WTC11 (cell line): ENCODE results near the gene SOX6. TPM values are rescaled to one million over a fixed set of nuclear protein-coding genes. Genes with fewer than 3 reads are reported as not detected.

ENCODE experiments used
- ATAC-seq: fragments of 200-7000 bp; cut with Tn5 transposase; 2 replicates; pipeline ENCODE4 v1.10.0; 2021; ENCODE audit warnings: mild to moderate bottlenecking, moderate library complexity
- CTCF ChIA-PET: fragments of 300-600 bp; sonication (Branson Sonifier 250); formaldehyde crosslinking; loops from one replicate; lab custom pipeline; 2021; ENCODE audit warnings: antibody characterized with exemption; lab: Charles Lee
- POLR2A ChIA-PET: fragments of 350-600 bp; sonication (Branson Sonifier 250); formaldehyde crosslinking; loops from one replicate; lab custom pipeline; 2021; ENCODE audit warnings: antibody characterized with exemption; lab: Charles Lee
- DNase-seq: peaks from one replicate; pipeline ENCODE4 v3.0.0; 2021; ENCODE audit warnings: low spot score
- H3K27ac Mint-ChIP-seq: 2 replicates; pipeline ENCODE4 v1.8.0; 2021; ENCODE audit warnings: mixed read lengths
- H3K27me3 Mint-ChIP-seq: 2 replicates; pipeline ENCODE4 v1.8.0; 2021; ENCODE audit warnings: low read depth, mild to moderate bottlenecking, moderate library complexity, mixed read lengths
- H3K36me3 Mint-ChIP-seq: 2 replicates; pipeline ENCODE4 v1.8.0; 2021; ENCODE audit warnings: mixed read lengths
- H3K4me1 Mint-ChIP-seq: 2 replicates; pipeline ENCODE4 v1.8.0; 2022; ENCODE audit warnings: mixed read lengths
- H3K4me3 Mint-ChIP-seq: 2 replicates; pipeline ENCODE4 v1.8.0; 2021; ENCODE audit warnings: mild to moderate bottlenecking, moderate library complexity, mixed read lengths
- H3K9me3 Mint-ChIP-seq: 2 replicates; pipeline ENCODE4 v1.8.0; 2021; ENCODE audit warnings: mixed read lengths
- CBFB ChIP-seq: sonication (generic); formaldehyde crosslinking; IDR thresholded peaks from 2 replicates; pipeline ENCODE4 v1.8.1; 2022; ENCODE audit warnings: mild to moderate bottlenecking, low read depth, missing genetic modification reagents
- CDX4 ChIP-seq: fragments of 250-450 bp; sonication (Bioruptor Pico); IDR thresholded peaks from 2 replicates; pipeline ENCODE4 v1.9.0; 2021; ENCODE audit warnings: moderate library complexity, mild to moderate bottlenecking, inconsistent platforms, borderline replicate concordance
- E2F5 ChIP-seq: sonication (generic); formaldehyde crosslinking; IDR thresholded peaks from 2 replicates; pipeline ENCODE4 v1.8.1; 2022; ENCODE audit warnings: mild to moderate bottlenecking, moderate library complexity, missing genetic modification reagents
- EMX1 ChIP-seq: fragments of 250-450 bp; sonication (Bioruptor Pico); IDR thresholded peaks from 2 replicates; pipeline ENCODE4 v1.8.0; 2021; ENCODE audit warnings: mild to moderate bottlenecking
- ESRRA ChIP-seq: sonication (generic); formaldehyde crosslinking; IDR thresholded peaks from 2 replicates; pipeline ENCODE4 v1.8.1; 2022; ENCODE audit warnings: mild to moderate bottlenecking, missing genetic modification reagents, borderline replicate concordance
- FOXJ3 ChIP-seq: sonication (generic); formaldehyde crosslinking; IDR thresholded peaks from 2 replicates; pipeline ENCODE4 v1.9.0; 2021; ENCODE audit warnings: missing genetic modification reagents, mild to moderate bottlenecking, borderline replicate concordance
- IRF2 ChIP-seq: sonication (generic); formaldehyde crosslinking; IDR thresholded peaks from 2 replicates; pipeline ENCODE4 v1.8.0; 2022; ENCODE audit warnings: low read depth, missing genetic modification reagents, borderline replicate concordance
- NFATC4 ChIP-seq: fragments of 250-450 bp; sonication (Bioruptor Pico); IDR thresholded peaks from 2 replicates; pipeline ENCODE4 v1.9.0; 2021; ENCODE audit warnings: mild to moderate bottlenecking
- NR3C1 ChIP-seq: sonication (generic); formaldehyde crosslinking; conservative IDR thresholded peaks from 2 replicates; pipeline ENCODE4 v1.8.1; 2023; ENCODE audit warnings: low read depth, mild to moderate bottlenecking, missing genetic modification reagents
- PRRX2 ChIP-seq: fragments of 250-450 bp; sonication (Bioruptor Pico); IDR thresholded peaks from 2 replicates; pipeline ENCODE4 v1.8.0; 2021; ENCODE audit warnings: mild to moderate bottlenecking
- SOX15 ChIP-seq: fragments of 250-450 bp; sonication (Bioruptor Pico); IDR thresholded peaks from 2 replicates; pipeline ENCODE4 v1.9.0; 2021; ENCODE audit warnings: mild to moderate bottlenecking
- SP1 ChIP-seq: sonication (generic); formaldehyde crosslinking; conservative IDR thresholded peaks from 2 replicates; pipeline ENCODE4 v1.8.1; 2022; ENCODE audit warnings: missing genetic modification reagents
- TEAD1 ChIP-seq: sonication (generic); formaldehyde crosslinking; IDR thresholded peaks from 2 replicates; pipeline ENCODE4 v1.8.0; 2022; ENCODE audit warnings: mild to moderate bottlenecking, missing genetic modification reagents
- ZNF263 ChIP-seq: sonication (generic); formaldehyde crosslinking; IDR thresholded peaks from 2 replicates; pipeline ENCODE4 v1.8.1; 2022; ENCODE audit warnings: low read depth, mild to moderate bottlenecking, moderate library complexity, missing genetic modification reagents
- ZNF396 ChIP-seq: fragments of 250-450 bp; sonication (Bioruptor Pico); IDR thresholded peaks from 2 replicates; pipeline ENCODE4 v1.8.0; 2021; ENCODE audit warnings: mild to moderate bottlenecking, moderate library complexity, borderline replicate concordance
- ZSCAN18 ChIP-seq: fragments of 250-450 bp; sonication (Bioruptor Pico); IDR thresholded peaks from 2 replicates; pipeline ENCODE4 v2.1.2; 2022; ENCODE audit warnings: mild to moderate bottlenecking, moderate library complexity
- total RNA-seq: library from RNA; stranded (reverse); gene quantifications from 3 replicates; pipeline ENCODE4 v1.2.3, GENCODE V29; 2021
- TF ChIP-seq, protein P1 (sequence below): sonication (generic); formaldehyde crosslinking; IDR thresholded peaks from 2 replicates; pipeline ENCODE4 v1.8.0; 2022; ENCODE audit warnings: mild to moderate bottlenecking, missing genetic modification reagents
- TF ChIP-seq, protein P2 (sequence below): fragments of 250-450 bp; sonication (Bioruptor Pico); IDR thresholded peaks from 2 replicates; pipeline ENCODE4 v1.9.0; 2021; ENCODE audit warnings: mild to moderate bottlenecking

The SOX6 gene
- total RNA-seq, 1 experiment from 2014 or later, result 0.13 TPM

DNA sequence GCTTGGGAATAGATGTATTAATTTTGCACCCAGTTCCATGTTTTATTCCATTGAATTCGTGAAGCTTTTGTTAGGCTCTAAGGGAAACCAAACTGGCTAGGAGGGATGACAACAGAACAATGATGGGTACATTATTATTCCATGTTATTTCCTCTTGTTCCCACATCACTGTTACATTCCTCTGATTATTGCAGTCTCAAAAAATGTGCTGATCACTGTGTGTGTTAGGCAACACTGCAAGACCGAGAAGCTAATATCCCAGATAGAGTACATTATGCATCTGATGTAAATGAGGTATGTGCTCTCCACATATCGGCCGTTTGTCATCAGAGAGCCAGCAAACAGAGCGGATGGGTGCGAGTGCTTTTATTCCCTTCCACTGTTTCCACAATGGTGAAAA, 327.9 kb downstream of the SOX6 start:
- Mint-ChIP-seq H3K9me3 (no peaks in the 10 kb centered on the region), H3K27ac (no peak overlapping the region), H3K4me3 (no peak overlapping the region), H3K36me3 (no peaks in the 10 kb centered on the region), H3K4me1 (peaks cover 11% of the 10 kb centered on the region), H3K27me3 (no peaks in the 10 kb centered on the region)
- TF ChIP-seq ZSCAN18 (CRISPR knock-in tag) (no peak), ZNF396 (CRISPR knock-in tag) (no peak), E2F5 (CRISPR knock-in tag) (no peak), SP1 (CRISPR knock-in tag) (no peak), SOX15 (no peak), PRRX2 (no peak), EMX1 (no peak), CDX4 (CRISPR knock-in tag) (no peak), TEAD1 (CRISPR knock-in tag) (no peak)
- ChIA-PET POLR2A (no interaction called here), CTCF (no interaction called here)
- ATAC-seq (no peak), DNase-seq (no peak)

- ChIA-PET CTCF (no interaction called here), POLR2A (no interaction called here)
- ATAC-seq (no peak), DNase-seq (no peak)
- Mint-ChIP-seq H3K4me1 (peaks cover 11% of the 10 kb centered on the region), H3K9me3 (no peaks in the 10 kb centered on the region), H3K4me3 (no peak overlapping the region), H3K27me3 (no peaks in the 10 kb centered on the region), H3K27ac (no peak overlapping the region), H3K36me3 (no peaks in the 10 kb centered on the region)
- TF ChIP-seq, protein P1, sequence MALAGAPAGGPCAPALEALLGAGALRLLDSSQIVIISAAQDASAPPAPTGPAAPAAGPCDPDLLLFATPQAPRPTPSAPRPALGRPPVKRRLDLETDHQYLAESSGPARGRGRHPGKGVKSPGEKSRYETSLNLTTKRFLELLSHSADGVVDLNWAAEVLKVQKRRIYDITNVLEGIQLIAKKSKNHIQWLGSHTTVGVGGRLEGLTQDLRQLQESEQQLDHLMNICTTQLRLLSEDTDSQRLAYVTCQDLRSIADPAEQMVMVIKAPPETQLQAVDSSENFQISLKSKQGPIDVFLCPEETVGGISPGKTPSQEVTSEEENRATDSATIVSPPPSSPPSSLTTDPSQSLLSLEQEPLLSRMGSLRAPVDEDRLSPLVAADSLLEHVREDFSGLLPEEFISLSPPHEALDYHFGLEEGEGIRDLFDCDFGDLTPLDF (CRISPR knock-in tag), result no peak
- no peak for TF ChIP-seq FOXJ3 (CRISPR knock-in tag)
- no peak for TF ChIP-seq ZNF263 (CRISPR knock-in tag)
- TF ChIP-seq NR3C1, result no peak
- no peak for TF ChIP-seq IRF2 (CRISPR knock-in tag)
- TF ChIP-seq, protein P2, sequence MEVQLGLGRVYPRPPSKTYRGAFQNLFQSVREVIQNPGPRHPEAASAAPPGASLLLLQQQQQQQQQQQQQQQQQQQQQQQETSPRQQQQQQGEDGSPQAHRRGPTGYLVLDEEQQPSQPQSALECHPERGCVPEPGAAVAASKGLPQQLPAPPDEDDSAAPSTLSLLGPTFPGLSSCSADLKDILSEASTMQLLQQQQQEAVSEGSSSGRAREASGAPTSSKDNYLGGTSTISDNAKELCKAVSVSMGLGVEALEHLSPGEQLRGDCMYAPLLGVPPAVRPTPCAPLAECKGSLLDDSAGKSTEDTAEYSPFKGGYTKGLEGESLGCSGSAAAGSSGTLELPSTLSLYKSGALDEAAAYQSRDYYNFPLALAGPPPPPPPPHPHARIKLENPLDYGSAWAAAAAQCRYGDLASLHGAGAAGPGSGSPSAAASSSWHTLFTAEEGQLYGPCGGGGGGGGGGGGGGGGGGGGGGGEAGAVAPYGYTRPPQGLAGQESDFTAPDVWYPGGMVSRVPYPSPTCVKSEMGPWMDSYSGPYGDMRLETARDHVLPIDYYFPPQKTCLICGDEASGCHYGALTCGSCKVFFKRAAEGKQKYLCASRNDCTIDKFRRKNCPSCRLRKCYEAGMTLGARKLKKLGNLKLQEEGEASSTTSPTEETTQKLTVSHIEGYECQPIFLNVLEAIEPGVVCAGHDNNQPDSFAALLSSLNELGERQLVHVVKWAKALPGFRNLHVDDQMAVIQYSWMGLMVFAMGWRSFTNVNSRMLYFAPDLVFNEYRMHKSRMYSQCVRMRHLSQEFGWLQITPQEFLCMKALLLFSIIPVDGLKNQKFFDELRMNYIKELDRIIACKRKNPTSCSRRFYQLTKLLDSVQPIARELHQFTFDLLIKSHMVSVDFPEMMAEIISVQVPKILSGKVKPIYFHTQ, result no peak
- no peak for TF ChIP-seq CBFB (CRISPR knock-in tag)
Measured at GRCh38 chr11:16027621-16028020, 328.7 kb downstream of the SOX6 start.

DNA sequence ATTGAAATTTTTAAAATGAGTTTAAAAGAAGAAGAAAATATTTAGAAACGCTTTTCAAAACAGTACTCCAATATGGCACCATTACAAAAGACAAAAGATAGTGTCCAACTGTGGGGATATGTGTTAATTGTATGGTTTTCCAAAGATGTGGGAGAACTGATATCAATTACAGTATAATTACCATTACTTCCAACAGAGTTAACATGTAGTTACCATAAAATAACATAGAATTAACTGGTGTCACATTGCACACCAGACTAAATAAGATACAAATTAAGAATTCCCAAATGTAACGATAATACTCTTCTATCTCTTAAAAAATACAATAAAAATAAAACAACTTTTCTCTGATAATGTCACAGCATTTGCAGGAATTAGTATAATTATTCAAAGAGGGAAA, 329.5 kb downstream of the SOX6 start:
- no peaks in the 10 kb centered on the region for H3K36me3 Mint-ChIP-seq
- H3K27me3 Mint-ChIP-seq, result no peaks in the 10 kb centered on the region
- ATAC-seq, result no peak
- peaks cover 11% of the 10 kb centered on the region for H3K4me1 Mint-ChIP-seq
- TF ChIP-seq NFATC4 (CRISPR knock-in tag) (no peak), ESRRA (no peak)
- no peak overlapping the region for H3K27ac Mint-ChIP-seq
- ChIA-PET POLR2A (no interaction called here), CTCF (no interaction called here)
- H3K4me3 Mint-ChIP-seq, result no peak overlapping the region
- DNase-seq, result no peak
- H3K9me3 Mint-ChIP-seq, result no peaks in the 10 kb centered on the region
